ENCODE data around the gene DEF6. TPM values are rescaled to one million over a fixed set of nuclear protein-coding genes. Genes with fewer than 3 reads are reported as not detected.

DEF6 gene
- total and polyA plus RNA-seq, 2 donors from 2014 or later: 2.7 to 16.3 TPM

GRCh38 chr6:35367646-35368037 lies 70.0 kb downstream of the DEF6 start:
- H3K27ac ChIP-seq (ENCODE audit: low read depth in 2 of 2, low read length in 2 of 2): no peak overlapping the region

GRCh38 chr6:35368038-35368887 lies 70.6 kb downstream of the DEF6 start:
- no peak for TF ChIP-seq CTCF (IDR thresholded peaks at IDR 0.05; ENCODE audit: borderline replicate concordance, extremely low read depth, insufficient read depth)
- intact Hi-C loops (cut with DNase I): no loop called here
- Histone ChIP-seq H3K9ac (ENCODE audit: low read length in 3 of 3) (no peak overlapping the region), H3K9me3 (ENCODE audit: control insufficient read depth in 2 of 3, insufficient read depth in 1 of 3, low read length in 3 of 3) (no peaks in the 10 kb centered on the region), H3K27ac (ENCODE audit: low read depth in 2 of 2, low read length in 2 of 2) (no peak overlapping the region), H3K36me3 (ENCODE audit: control insufficient read depth in 2 of 3, insufficient read depth in 3 of 3, low read length in 3 of 3) (no peaks in the 10 kb centered on the region), H3K4me1 (ENCODE audit: control insufficient read depth in 2 of 3, insufficient read depth in 2 of 3, low read depth in 1 of 3, low read length in 3 of 3) (peaks cover 0 to 18% (median 8%) of the 10 kb centered on the region in 3 donors), H3K4me3 (ENCODE audit: low read length in 3 of 3) (no peak overlapping the region), H3K27me3 (ENCODE audit: control insufficient read depth, insufficient read depth, low read length) (no peaks in the 10 kb centered on the region)
- DNase-seq (no peak), FAIRE-seq (no peak)

More at GRCh38 chr6:35367646-35368037, 70.0 kb downstream of the DEF6 start:
- DNase-seq: no peak
- Histone ChIP-seq H3K4me1 (ENCODE audit: control insufficient read depth in 2 of 3, insufficient read depth in 2 of 3, low read depth in 1 of 3, low read length in 3 of 3) (peaks cover 0 to 18% (median 8%) of the 10 kb centered on the region in 3 donors), H3K27me3 (ENCODE audit: control insufficient read depth, insufficient read depth, low read length) (no peaks in the 10 kb centered on the region), H3K4me3 (ENCODE audit: low read length in 3 of 3) (no peak overlapping the region), H3K9ac (ENCODE audit: low read length in 3 of 3) (no peak overlapping the region), H3K36me3 (ENCODE audit: control insufficient read depth in 2 of 3, insufficient read depth in 3 of 3, low read length in 3 of 3) (no peaks in the 10 kb centered on the region), H3K9me3 (ENCODE audit: control insufficient read depth in 2 of 3, insufficient read depth in 1 of 3, low read length in 3 of 3) (no peaks in the 10 kb centered on the region)
- FAIRE-seq: no peak
- no peak for TF ChIP-seq CTCF (IDR thresholded peaks at IDR 0.05; ENCODE audit: borderline replicate concordance, extremely low read depth, insufficient read depth)
- intact Hi-C loops (cut with DNase I): no loop called here

- no peaks in the 10 kb centered on the region for H3K36me3 ChIP-seq (ENCODE audit: control insufficient read depth in 2 of 3, insufficient read depth in 3 of 3, low read length in 3 of 3)
- intact Hi-C loops (cut with DNase I): no loop called here
- FAIRE-seq (no peak), DNase-seq (peak in 2 of 5 donors; percentile 25 to 87)
- H3K4me3 ChIP-seq (ENCODE audit: low read length in 3 of 3): no peak overlapping the region
- H3K4me1 ChIP-seq (ENCODE audit: control insufficient read depth in 2 of 3, insufficient read depth in 2 of 3, low read depth in 1 of 3, low read length in 3 of 3): peaks cover 0 to 18% (median 8%) of the 10 kb centered on the region in 3 donors
- peak overlapping the region in 1 of 2 donors; percentile 5 for H3K27ac ChIP-seq (ENCODE audit: low read depth in 2 of 2, low read length in 2 of 2)
- no peak for TF ChIP-seq CTCF (IDR thresholded peaks at IDR 0.05; ENCODE audit: borderline replicate concordance, extremely low read depth, insufficient read depth)
- no peaks in the 10 kb centered on the region for H3K9me3 ChIP-seq (ENCODE audit: control insufficient read depth in 2 of 3, insufficient read depth in 1 of 3, low read length in 3 of 3)
- H3K9ac ChIP-seq (ENCODE audit: low read length in 3 of 3): no peak overlapping the region
- no peaks in the 10 kb centered on the region for H3K27me3 ChIP-seq (ENCODE audit: control insufficient read depth, insufficient read depth, low read length)
Measured at GRCh38 chr6:35370124-35370741, 72.6 kb downstream of the DEF6 start.
